WTC11 (cell line): ENCODE data around the gene NEB. TPM values are rescaled to one million over a fixed set of nuclear protein-coding genes. Genes with fewer than 3 reads are reported as not detected.
A peak's percentile ranks its signal among the peaks of the same experiment; 100 is the strongest.

Source experiments
- ATAC-seq: fragments of 200-7000 bp; cut with Tn5 transposase; 2 replicates; pipeline ENCODE4 v1.10.0; 2021; ENCODE audit warnings: mild to moderate bottlenecking, moderate library complexity
- CTCF ChIA-PET: fragments of 300-600 bp; sonication (Branson Sonifier 250); formaldehyde crosslinking; loops from one replicate; lab custom pipeline; 2021; ENCODE audit warnings: antibody characterized with exemption; lab: Charles Lee
- POLR2A ChIA-PET: fragments of 350-600 bp; sonication (Branson Sonifier 250); formaldehyde crosslinking; loops from one replicate; lab custom pipeline; 2021; ENCODE audit warnings: antibody characterized with exemption; lab: Charles Lee
- DNase-seq: peaks from one replicate; pipeline ENCODE4 v3.0.0; 2021; ENCODE audit warnings: low spot score
- H3K27ac Mint-ChIP-seq: 2 replicates; pipeline ENCODE4 v1.8.0; 2021; ENCODE audit warnings: mixed read lengths
- H3K27me3 Mint-ChIP-seq: 2 replicates; pipeline ENCODE4 v1.8.0; 2021; ENCODE audit warnings: low read depth, mild to moderate bottlenecking, moderate library complexity, mixed read lengths
- H3K36me3 Mint-ChIP-seq: 2 replicates; pipeline ENCODE4 v1.8.0; 2021; ENCODE audit warnings: mixed read lengths
- H3K4me1 Mint-ChIP-seq: 2 replicates; pipeline ENCODE4 v1.8.0; 2022; ENCODE audit warnings: mixed read lengths
- H3K4me3 Mint-ChIP-seq: 2 replicates; pipeline ENCODE4 v1.8.0; 2021; ENCODE audit warnings: mild to moderate bottlenecking, moderate library complexity, mixed read lengths
- H3K9me3 Mint-ChIP-seq: 2 replicates; pipeline ENCODE4 v1.8.0; 2021; ENCODE audit warnings: mixed read lengths
- AR ChIP-seq: fragments of 250-450 bp; sonication (Bioruptor Pico); IDR thresholded peaks from 2 replicates; pipeline ENCODE4 v1.9.0; 2021; ENCODE audit warnings: mild to moderate bottlenecking
- ATF3 ChIP-seq: sonication (generic); formaldehyde crosslinking; conservative IDR thresholded peaks from 2 replicates; pipeline ENCODE4 v1.8.1; 2022; ENCODE audit warnings: mild to moderate bottlenecking, missing genetic modification reagents
- ETV6 ChIP-seq: sonication (generic); formaldehyde crosslinking; IDR thresholded peaks from 2 replicates; pipeline ENCODE4 v1.8.1; 2022; ENCODE audit warnings: mild to moderate bottlenecking, missing genetic modification reagents
- FOXP4 ChIP-seq: sonication (generic); formaldehyde crosslinking; IDR thresholded peaks from 2 replicates; pipeline ENCODE4 v1.8.0; 2022; ENCODE audit warnings: mild to moderate bottlenecking, missing genetic modification reagents
- GRHL2 ChIP-seq: fragments of 250-450 bp; sonication (Bioruptor Pico); IDR thresholded peaks from 2 replicates; pipeline ENCODE4 v1.8.0; 2022; ENCODE audit warnings: mild to moderate bottlenecking, moderate library complexity; ENCODE audit not compliant: insufficient replicate concordance, severe bottlenecking
- GTF2I ChIP-seq: fragments of 250-450 bp; sonication (Bioruptor Pico); conservative IDR thresholded peaks from 2 replicates; pipeline ENCODE4 v1.4.0; 2021; ENCODE audit warnings: mild to moderate bottlenecking
- HMGXB4 ChIP-seq: sonication (generic); formaldehyde crosslinking; IDR thresholded peaks from 2 replicates; pipeline ENCODE4 v1.8.1; 2023; ENCODE audit warnings: mild to moderate bottlenecking, moderate library complexity, missing genetic modification reagents
- NFATC4 ChIP-seq: fragments of 250-450 bp; sonication (Bioruptor Pico); IDR thresholded peaks from 2 replicates; pipeline ENCODE4 v1.9.0; 2021; ENCODE audit warnings: mild to moderate bottlenecking
- NFYB ChIP-seq: sonication (generic); formaldehyde crosslinking; conservative IDR thresholded peaks from 2 replicates; pipeline ENCODE4 v1.8.0; 2022; ENCODE audit warnings: low read depth, missing genetic modification reagents
- SP1 ChIP-seq: sonication (generic); formaldehyde crosslinking; conservative IDR thresholded peaks from 2 replicates; pipeline ENCODE4 v1.8.1; 2022; ENCODE audit warnings: missing genetic modification reagents
- TEAD1 ChIP-seq: sonication (generic); formaldehyde crosslinking; IDR thresholded peaks from 2 replicates; pipeline ENCODE4 v1.8.0; 2022; ENCODE audit warnings: mild to moderate bottlenecking, missing genetic modification reagents
- ZNF232 ChIP-seq: sonication (generic); formaldehyde crosslinking; IDR thresholded peaks from 2 replicates; pipeline ENCODE4 v1.8.0; 2022; ENCODE audit warnings: mild to moderate bottlenecking, missing genetic modification reagents
- ZNF671 ChIP-seq: fragments of 250-450 bp; sonication (Bioruptor Pico); IDR thresholded peaks from 2 replicates; pipeline ENCODE4 v1.8.0; 2021; ENCODE audit warnings: mild to moderate bottlenecking
- total RNA-seq: library from RNA; stranded (reverse); gene quantifications from 3 replicates; pipeline ENCODE4 v1.2.3, GENCODE V29; 2021
- TF ChIP-seq, protein P1 (sequence below): sonication (generic); formaldehyde crosslinking; IDR thresholded peaks from 2 replicates; pipeline ENCODE4 v1.8.0; 2022; ENCODE audit warnings: missing genetic modification reagents
- TF ChIP-seq, protein P2 (sequence below): sonication (generic); formaldehyde crosslinking; IDR thresholded peaks from 2 replicates; pipeline ENCODE4 v1.8.0; 2023; ENCODE audit warnings: missing genetic modification reagents, mild to moderate bottlenecking, borderline replicate concordance
- TF ChIP-seq, protein P3 (sequence below): sonication (generic); formaldehyde crosslinking; IDR thresholded peaks from 2 replicates; pipeline ENCODE4 v1.8.0; 2022; ENCODE audit warnings: mild to moderate bottlenecking, missing genetic modification reagents

Gene NEB
- total RNA-seq, 1 experiment from 2014 or later, result 1.9 TPM

DNA sequence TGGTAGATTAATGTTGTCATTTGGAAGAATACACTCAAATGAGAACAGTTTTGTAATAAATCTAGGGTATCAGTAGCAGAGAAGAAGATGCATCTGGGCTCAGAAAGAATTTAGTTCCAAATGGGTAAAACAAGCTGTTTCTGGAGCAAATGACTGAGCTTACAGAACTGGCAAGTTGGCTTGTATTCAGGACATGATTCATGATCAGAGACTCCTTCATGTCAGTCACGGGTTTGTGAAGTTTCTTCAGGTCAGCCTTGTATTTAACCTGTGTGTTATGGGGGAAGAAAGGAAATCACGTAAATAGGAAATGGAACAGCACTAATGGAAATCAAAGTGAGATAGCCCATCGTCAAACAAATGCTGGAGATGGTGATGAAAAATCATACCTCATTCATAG, 215.5 kb downstream of the NEB start (continued):
- no peak for TF ChIP-seq ZNF671
- TF ChIP-seq GTF2I (CRISPR knock-in tag), result no peak
- no peak for TF ChIP-seq SP1 (CRISPR knock-in tag)
- no peak for TF ChIP-seq ATF3
- TF ChIP-seq, protein P1, sequence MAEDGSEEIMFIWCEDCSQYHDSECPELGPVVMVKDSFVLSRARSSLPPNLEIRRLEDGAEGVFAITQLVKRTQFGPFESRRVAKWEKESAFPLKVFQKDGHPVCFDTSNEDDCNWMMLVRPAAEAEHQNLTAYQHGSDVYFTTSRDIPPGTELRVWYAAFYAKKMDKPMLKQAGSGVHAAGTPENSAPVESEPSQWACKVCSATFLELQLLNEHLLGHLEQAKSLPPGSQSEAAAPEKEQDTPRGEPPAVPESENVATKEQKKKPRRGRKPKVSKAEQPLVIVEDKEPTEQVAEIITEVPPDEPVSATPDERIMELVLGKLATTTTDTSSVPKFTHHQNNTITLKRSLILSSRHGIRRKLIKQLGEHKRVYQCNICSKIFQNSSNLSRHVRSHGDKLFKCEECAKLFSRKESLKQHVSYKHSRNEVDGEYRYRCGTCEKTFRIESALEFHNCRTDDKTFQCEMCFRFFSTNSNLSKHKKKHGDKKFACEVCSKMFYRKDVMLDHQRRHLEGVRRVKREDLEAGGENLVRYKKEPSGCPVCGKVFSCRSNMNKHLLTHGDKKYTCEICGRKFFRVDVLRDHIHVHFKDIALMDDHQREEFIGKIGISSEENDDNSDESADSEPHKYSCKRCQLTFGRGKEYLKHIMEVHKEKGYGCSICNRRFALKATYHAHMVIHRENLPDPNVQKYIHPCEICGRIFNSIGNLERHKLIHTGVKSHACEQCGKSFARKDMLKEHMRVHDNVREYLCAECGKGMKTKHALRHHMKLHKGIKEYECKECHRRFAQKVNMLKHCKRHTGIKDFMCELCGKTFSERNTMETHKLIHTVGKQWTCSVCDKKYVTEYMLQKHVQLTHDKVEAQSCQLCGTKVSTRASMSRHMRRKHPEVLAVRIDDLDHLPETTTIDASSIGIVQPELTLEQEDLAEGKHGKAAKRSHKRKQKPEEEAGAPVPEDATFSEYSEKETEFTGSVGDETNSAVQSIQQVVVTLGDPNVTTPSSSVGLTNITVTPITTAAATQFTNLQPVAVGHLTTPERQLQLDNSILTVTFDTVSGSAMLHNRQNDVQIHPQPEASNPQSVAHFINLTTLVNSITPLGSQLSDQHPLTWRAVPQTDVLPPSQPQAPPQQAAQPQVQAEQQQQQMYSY (CRISPR knock-in tag), result no peak
- TF ChIP-seq NFATC4 (CRISPR knock-in tag), result no peak

GRCh38 chr2:151508519-151508918, 225.8 kb downstream of the NEB start:
- ChIA-PET POLR2A (no interaction called here), CTCF (interaction anchor here (1.3 kb wide), 1 partner anchor 518 kb away, joined by 3 read pairs; no protein-coding TSS in a partner anchor)
- peak; percentile 18 for ATAC-seq
- peaks cover 11% of the 10 kb centered on the region for H3K36me3 Mint-ChIP-seq
- H3K4me1 Mint-ChIP-seq, result no peaks in the 10 kb centered on the region; the same call in 1 of the 2 replicates
- no peak overlapping the region for H3K4me3 Mint-ChIP-seq
- DNase-seq, result no peak
- no peak for TF ChIP-seq GRHL2 (CRISPR knock-in tag)
- no peak for TF ChIP-seq TEAD1 (CRISPR knock-in tag)
- TF ChIP-seq, protein P2, sequence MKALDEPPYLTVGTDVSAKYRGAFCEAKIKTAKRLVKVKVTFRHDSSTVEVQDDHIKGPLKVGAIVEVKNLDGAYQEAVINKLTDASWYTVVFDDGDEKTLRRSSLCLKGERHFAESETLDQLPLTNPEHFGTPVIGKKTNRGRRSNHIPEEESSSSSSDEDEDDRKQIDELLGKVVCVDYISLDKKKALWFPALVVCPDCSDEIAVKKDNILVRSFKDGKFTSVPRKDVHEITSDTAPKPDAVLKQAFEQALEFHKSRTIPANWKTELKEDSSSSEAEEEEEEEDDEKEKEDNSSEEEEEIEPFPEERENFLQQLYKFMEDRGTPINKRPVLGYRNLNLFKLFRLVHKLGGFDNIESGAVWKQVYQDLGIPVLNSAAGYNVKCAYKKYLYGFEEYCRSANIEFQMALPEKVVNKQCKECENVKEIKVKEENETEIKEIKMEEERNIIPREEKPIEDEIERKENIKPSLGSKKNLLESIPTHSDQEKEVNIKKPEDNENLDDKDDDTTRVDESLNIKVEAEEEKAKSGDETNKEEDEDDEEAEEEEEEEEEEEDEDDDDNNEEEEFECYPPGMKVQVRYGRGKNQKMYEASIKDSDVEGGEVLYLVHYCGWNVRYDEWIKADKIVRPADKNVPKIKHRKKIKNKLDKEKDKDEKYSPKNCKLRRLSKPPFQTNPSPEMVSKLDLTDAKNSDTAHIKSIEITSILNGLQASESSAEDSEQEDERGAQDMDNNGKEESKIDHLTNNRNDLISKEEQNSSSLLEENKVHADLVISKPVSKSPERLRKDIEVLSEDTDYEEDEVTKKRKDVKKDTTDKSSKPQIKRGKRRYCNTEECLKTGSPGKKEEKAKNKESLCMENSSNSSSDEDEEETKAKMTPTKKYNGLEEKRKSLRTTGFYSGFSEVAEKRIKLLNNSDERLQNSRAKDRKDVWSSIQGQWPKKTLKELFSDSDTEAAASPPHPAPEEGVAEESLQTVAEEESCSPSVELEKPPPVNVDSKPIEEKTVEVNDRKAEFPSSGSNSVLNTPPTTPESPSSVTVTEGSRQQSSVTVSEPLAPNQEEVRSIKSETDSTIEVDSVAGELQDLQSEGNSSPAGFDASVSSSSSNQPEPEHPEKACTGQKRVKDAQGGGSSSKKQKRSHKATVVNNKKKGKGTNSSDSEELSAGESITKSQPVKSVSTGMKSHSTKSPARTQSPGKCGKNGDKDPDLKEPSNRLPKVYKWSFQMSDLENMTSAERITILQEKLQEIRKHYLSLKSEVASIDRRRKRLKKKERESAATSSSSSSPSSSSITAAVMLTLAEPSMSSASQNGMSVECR (CRISPR knock-in tag), result no peak
- no peak for TF ChIP-seq ZNF232
- no peak for TF ChIP-seq ETV6
- no peak for TF ChIP-seq NFYB (CRISPR knock-in tag)
- TF ChIP-seq FOXP4 (CRISPR knock-in tag), result no peak
- no peak for TF ChIP-seq GTF2I (CRISPR knock-in tag)
- no peak for TF ChIP-seq HMGXB4 (CRISPR knock-in tag)
- no peak for TF ChIP-seq AR (CRISPR knock-in tag)
- TF ChIP-seq, protein P3, sequence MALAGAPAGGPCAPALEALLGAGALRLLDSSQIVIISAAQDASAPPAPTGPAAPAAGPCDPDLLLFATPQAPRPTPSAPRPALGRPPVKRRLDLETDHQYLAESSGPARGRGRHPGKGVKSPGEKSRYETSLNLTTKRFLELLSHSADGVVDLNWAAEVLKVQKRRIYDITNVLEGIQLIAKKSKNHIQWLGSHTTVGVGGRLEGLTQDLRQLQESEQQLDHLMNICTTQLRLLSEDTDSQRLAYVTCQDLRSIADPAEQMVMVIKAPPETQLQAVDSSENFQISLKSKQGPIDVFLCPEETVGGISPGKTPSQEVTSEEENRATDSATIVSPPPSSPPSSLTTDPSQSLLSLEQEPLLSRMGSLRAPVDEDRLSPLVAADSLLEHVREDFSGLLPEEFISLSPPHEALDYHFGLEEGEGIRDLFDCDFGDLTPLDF (CRISPR knock-in tag), result no peak
- H3K27ac Mint-ChIP-seq, result no peak overlapping the region
- H3K27me3 Mint-ChIP-seq, result no peaks in the 10 kb centered on the region
- no peaks in the 10 kb centered on the region for H3K9me3 Mint-ChIP-seq
